WTC11 (cell line): ENCODE data around the gene SARS1. TPM values are rescaled to one million over a fixed set of nuclear protein-coding genes. Genes with fewer than 3 reads are reported as not detected.

ENCODE experiments used
- ATAC-seq: fragments of 200-7000 bp; cut with Tn5 transposase; 2 replicates; pipeline ENCODE4 v1.10.0; 2021; ENCODE audit warnings: mild to moderate bottlenecking, moderate library complexity
- CTCF ChIA-PET: fragments of 300-600 bp; sonication (Branson Sonifier 250); formaldehyde crosslinking; loops from one replicate; lab custom pipeline; 2021; ENCODE audit warnings: antibody characterized with exemption; lab: Charles Lee
- POLR2A ChIA-PET: fragments of 350-600 bp; sonication (Branson Sonifier 250); formaldehyde crosslinking; loops from one replicate; lab custom pipeline; 2021; ENCODE audit warnings: antibody characterized with exemption; lab: Charles Lee
- DNase-seq: peaks from one replicate; pipeline ENCODE4 v3.0.0; 2021; ENCODE audit warnings: low spot score
- H3K27ac Mint-ChIP-seq: 2 replicates; pipeline ENCODE4 v1.8.0; 2021; ENCODE audit warnings: mixed read lengths
- H3K27me3 Mint-ChIP-seq: 2 replicates; pipeline ENCODE4 v1.8.0; 2021; ENCODE audit warnings: low read depth, mild to moderate bottlenecking, moderate library complexity, mixed read lengths
- H3K36me3 Mint-ChIP-seq: 2 replicates; pipeline ENCODE4 v1.8.0; 2021; ENCODE audit warnings: mixed read lengths
- H3K4me1 Mint-ChIP-seq: 2 replicates; pipeline ENCODE4 v1.8.0; 2022; ENCODE audit warnings: mixed read lengths
- H3K4me3 Mint-ChIP-seq: 2 replicates; pipeline ENCODE4 v1.8.0; 2021; ENCODE audit warnings: mild to moderate bottlenecking, moderate library complexity, mixed read lengths
- H3K9me3 Mint-ChIP-seq: 2 replicates; pipeline ENCODE4 v1.8.0; 2021; ENCODE audit warnings: mixed read lengths
- CBFB ChIP-seq: sonication (generic); formaldehyde crosslinking; IDR thresholded peaks from 2 replicates; pipeline ENCODE4 v1.8.1; 2022; ENCODE audit warnings: mild to moderate bottlenecking, low read depth, missing genetic modification reagents
- EMX1 ChIP-seq: fragments of 250-450 bp; sonication (Bioruptor Pico); IDR thresholded peaks from 2 replicates; pipeline ENCODE4 v1.8.0; 2021; ENCODE audit warnings: mild to moderate bottlenecking
- KAT7 ChIP-seq: sonication (generic); formaldehyde crosslinking; IDR thresholded peaks from 2 replicates; pipeline ENCODE4 v1.8.1; 2023; ENCODE audit warnings: missing genetic modification reagents, mild to moderate bottlenecking, borderline replicate concordance
- SMAD3 ChIP-seq: sonication (generic); formaldehyde crosslinking; IDR thresholded peaks from 2 replicates; pipeline ENCODE4 v1.8.0; 2022; ENCODE audit warnings: missing genetic modification reagents, mild to moderate bottlenecking, borderline replicate concordance
- SMAD4 ChIP-seq: sonication (generic); formaldehyde crosslinking; IDR thresholded peaks from 2 replicates; pipeline ENCODE4 v1.8.0; 2022; ENCODE audit warnings: mild to moderate bottlenecking, missing genetic modification reagents
- TP53 ChIP-seq: sonication (generic); formaldehyde crosslinking; IDR thresholded peaks from 2 replicates; pipeline ENCODE4 v1.8.1; 2023; ENCODE audit warnings: mild to moderate bottlenecking, missing genetic modification reagents
- USF1 ChIP-seq: sonication (generic); formaldehyde crosslinking; IDR thresholded peaks from 2 replicates; pipeline ENCODE4 v1.8.0; 2022; ENCODE audit warnings: mild to moderate bottlenecking, missing genetic modification reagents
- ZNF281 ChIP-seq: sonication (generic); formaldehyde crosslinking; IDR thresholded peaks from 2 replicates; pipeline ENCODE4 v1.8.0; 2023; ENCODE audit warnings: mild to moderate bottlenecking, missing genetic modification reagents
- ZNF416 ChIP-seq: fragments of 250-450 bp; sonication (Bioruptor Pico); IDR thresholded peaks from 2 replicates; pipeline ENCODE4 v1.9.0; 2021; ENCODE audit warnings: mild to moderate bottlenecking, inconsistent platforms
- total RNA-seq: library from RNA; stranded (reverse); gene quantifications from 3 replicates; pipeline ENCODE4 v1.2.3, GENCODE V29; 2021
- TF ChIP-seq, protein P1 (sequence below): fragments of 250-450 bp; sonication (Bioruptor Pico); IDR thresholded peaks from 2 replicates; pipeline ENCODE4 v1.8.0; 2021; ENCODE audit warnings: mild to moderate bottlenecking
- TF ChIP-seq, protein P2 (sequence below): sonication (generic); formaldehyde crosslinking; IDR thresholded peaks from 2 replicates; pipeline ENCODE4 v1.8.1; 2022; ENCODE audit warnings: low read depth, mild to moderate bottlenecking, moderate library complexity, missing genetic modification reagents, borderline replicate concordance
- TF ChIP-seq, protein P3 (sequence below): sonication (generic); formaldehyde crosslinking; IDR thresholded peaks from 2 replicates; pipeline ENCODE4 v1.8.1; 2022; ENCODE audit warnings: mild to moderate bottlenecking, missing genetic modification reagents, moderate library complexity, borderline replicate concordance

The SARS1 gene
- total RNA-seq, 1 experiment from 2014 or later, result 149 TPM

- TF ChIP-seq, protein P1, sequence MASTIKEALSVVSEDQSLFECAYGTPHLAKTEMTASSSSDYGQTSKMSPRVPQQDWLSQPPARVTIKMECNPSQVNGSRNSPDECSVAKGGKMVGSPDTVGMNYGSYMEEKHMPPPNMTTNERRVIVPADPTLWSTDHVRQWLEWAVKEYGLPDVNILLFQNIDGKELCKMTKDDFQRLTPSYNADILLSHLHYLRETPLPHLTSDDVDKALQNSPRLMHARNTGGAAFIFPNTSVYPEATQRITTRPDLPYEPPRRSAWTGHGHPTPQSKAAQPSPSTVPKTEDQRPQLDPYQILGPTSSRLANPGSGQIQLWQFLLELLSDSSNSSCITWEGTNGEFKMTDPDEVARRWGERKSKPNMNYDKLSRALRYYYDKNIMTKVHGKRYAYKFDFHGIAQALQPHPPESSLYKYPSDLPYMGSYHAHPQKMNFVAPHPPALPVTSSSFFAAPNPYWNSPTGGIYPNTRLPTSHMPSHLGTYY (CRISPR knock-in tag), result no peak
- no peak for TF ChIP-seq SMAD4
These were observed 44.1 kb downstream of the SARS1 start (continued) for GRCh38 chr1:109257682-109258421.

DNA sequence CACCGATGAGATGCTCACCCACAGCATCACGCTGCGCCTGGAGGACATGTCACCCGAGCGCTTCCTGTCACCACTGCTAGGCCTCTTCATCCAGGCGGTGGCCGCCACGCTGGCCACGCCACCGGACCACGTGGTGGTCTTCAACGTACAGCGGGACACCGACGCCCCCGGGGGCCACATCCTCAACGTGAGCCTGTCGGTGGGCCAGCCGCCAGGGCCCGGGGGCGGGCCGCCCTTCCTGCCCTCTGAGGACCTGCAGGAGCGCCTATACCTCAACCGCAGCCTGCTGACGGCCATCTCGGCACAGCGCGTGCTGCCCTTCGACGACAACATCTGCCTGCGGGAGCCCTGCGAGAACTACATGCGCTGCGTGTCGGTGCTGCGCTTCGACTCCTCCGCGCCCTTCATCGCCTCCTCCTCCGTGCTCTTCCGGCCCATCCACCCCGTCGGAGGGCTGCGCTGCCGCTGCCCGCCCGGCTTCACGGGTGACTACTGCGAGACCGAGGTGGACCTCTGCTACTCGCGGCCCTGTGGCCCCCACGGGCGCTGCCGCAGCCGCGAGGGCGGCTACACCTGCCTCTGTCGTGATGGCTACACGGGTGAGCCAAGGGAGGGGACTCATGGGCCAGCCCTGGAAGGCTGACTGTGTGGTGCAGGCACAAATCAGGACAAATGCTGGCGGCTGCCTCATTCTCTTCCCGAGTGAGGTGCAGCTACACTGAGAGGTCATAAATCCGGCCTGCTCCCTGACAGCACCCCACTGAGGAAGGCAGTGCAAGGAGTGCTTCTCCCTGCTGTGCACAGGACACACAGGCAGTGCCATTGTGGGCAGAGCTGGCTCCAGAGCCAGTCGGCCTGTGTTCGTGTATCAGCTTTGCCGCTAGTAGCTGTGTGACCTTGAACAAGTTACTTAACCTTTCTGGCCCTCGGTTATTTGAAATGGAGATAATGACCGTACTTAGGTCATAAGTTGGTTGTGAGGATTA lies 45.1 kb downstream of the SARS1 start:
- TF ChIP-seq ZNF281 (CRISPR knock-in tag), result no peak
- no peak for TF ChIP-seq EMX1 (CRISPR knock-in tag)
- no peak for TF ChIP-seq TP53 (CRISPR knock-in tag)
- no peak for TF ChIP-seq KAT7
- no peak for TF ChIP-seq ZNF416 (CRISPR knock-in tag)
- no peak for TF ChIP-seq CBFB (CRISPR knock-in tag)
- TF ChIP-seq, protein P2, sequence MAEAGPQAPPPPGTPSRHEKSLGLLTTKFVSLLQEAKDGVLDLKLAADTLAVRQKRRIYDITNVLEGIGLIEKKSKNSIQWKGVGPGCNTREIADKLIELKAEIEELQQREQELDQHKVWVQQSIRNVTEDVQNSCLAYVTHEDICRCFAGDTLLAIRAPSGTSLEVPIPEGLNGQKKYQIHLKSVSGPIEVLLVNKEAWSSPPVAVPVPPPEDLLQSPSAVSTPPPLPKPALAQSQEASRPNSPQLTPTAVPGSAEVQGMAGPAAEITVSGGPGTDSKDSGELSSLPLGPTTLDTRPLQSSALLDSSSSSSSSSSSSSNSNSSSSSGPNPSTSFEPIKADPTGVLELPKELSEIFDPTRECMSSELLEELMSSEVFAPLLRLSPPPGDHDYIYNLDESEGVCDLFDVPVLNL (CRISPR knock-in tag), result no peak
- TF ChIP-seq SMAD3 (CRISPR knock-in tag), result no peak
- TF ChIP-seq USF1 (CRISPR knock-in tag), result no peak
- TF ChIP-seq, protein P3, sequence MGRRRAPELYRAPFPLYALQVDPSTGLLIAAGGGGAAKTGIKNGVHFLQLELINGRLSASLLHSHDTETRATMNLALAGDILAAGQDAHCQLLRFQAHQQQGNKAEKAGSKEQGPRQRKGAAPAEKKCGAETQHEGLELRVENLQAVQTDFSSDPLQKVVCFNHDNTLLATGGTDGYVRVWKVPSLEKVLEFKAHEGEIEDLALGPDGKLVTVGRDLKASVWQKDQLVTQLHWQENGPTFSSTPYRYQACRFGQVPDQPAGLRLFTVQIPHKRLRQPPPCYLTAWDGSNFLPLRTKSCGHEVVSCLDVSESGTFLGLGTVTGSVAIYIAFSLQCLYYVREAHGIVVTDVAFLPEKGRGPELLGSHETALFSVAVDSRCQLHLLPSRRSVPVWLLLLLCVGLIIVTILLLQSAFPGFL, result no peak
- ChIA-PET POLR2A (interaction anchor here (0.9 kb wide), 1 partner anchor 19 kb away, joined by 3 read pairs; no protein-coding TSS in a partner anchor), CTCF (interaction anchor here (1.0 to 2.0 kb wide), 7 partner anchors 8 to 274 kb away, joined by 3 to 9 read pairs (median 4); partner anchors contain the start of gene SORT1)
- no peak overlapping the region; the same call in 1 of the 2 replicates for H3K27ac Mint-ChIP-seq
- DNase-seq, result no peak
- no peak overlapping the region for H3K4me3 Mint-ChIP-seq
- no peaks in the 10 kb centered on the region for H3K27me3 Mint-ChIP-seq
- no peaks in the 10 kb centered on the region for H3K36me3 Mint-ChIP-seq
- no peak for ATAC-seq
- H3K9me3 Mint-ChIP-seq, result no peaks in the 10 kb centered on the region
- peaks cover 43% of the 10 kb centered on the region for H3K4me1 Mint-ChIP-seq
